ENCODE data around the gene PCBP1.
"Not testable (repeated sequence)": the region's sequence is repeated elsewhere in the genome, so short reads cannot be mapped to it uniquely, and the experiment has no call there.

PCBP1 gene

GRCh38 chr2:70128005-70128404 is 40.7 kb downstream of the PCBP1 start:
- Histone ChIP-seq H3K9me3 (no peaks in the 10 kb centered on the region), H3K4me3 (ENCODE audit: low read depth in 1 of 2, low read length in 1 of 2) (no peak overlapping the region), H3K27me3 (no peaks in the 10 kb centered on the region), H3K4me1 (ENCODE audit: control insufficient read depth in 1 of 2, insufficient read depth in 1 of 2, low read depth in 1 of 2, low read length in 1 of 2) (peaks cover 53 to 59% of the 10 kb centered on the region in 2 experiments), H3K36me3 (no peaks in the 10 kb centered on the region), H3K27ac (peak overlapping the region; percentile 62)
- TF ChIP-seq CTCF (IDR thresholded peaks at IDR 0.05), result no peak

DNA sequence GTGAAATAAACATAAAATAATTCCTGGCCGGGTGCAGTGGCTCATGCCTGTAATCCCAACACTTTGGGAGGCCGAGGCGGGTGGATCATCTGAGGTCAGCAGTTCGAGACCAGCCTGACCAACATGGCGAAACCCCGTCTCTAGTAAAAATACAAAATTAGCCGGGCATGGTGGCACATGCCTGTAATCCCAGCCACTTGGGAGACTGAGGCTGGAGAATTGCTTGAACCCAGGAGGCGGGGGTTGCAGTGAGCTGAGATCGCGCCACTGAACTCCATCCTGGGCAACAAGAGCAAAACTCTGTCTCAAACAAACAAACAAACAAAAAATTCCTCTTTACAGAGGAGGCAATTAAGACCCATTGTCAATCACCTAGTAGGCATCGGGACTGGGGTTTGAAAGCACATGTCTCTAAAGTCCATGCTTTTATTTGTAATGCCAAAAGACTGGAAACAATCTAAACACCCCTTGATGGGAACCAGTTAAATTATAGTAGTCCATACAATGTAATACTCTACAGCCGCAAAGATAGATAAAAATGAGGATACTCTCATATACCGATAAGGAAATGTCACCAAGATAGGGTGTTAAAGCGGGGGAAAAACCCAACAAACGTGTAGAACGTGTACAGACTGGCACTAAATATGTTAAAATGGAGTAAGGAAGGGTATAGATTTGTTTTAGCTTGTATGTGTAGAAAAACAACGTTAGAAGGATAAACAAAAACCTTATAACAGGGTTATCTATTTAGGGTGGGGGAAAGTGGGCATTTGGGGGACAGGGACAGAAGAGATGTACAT is 44.3 kb downstream of the PCBP1 start:
- H3K4me1 ChIP-seq (ENCODE audit: control insufficient read depth in 1 of 2, insufficient read depth in 1 of 2, low read depth in 1 of 2, low read length in 1 of 2), result peaks cover 59 to 62% of the 10 kb centered on the region in 2 experiments
- H3K27me3 ChIP-seq, H3K36me3 ChIP-seq, H3K9me3 ChIP-seq: not testable (repeated sequence)
- H3K27ac ChIP-seq, result peak overlapping the region; percentile 92
- peak overlapping the region in 1 of 2 experiments; percentile 44 for H3K4me3 ChIP-seq (ENCODE audit: low read depth in 1 of 2, low read length in 1 of 2)

GRCh38 chr2:70132244-70133126 is 45.2 kb downstream of the PCBP1 start:
- H3K9me3 ChIP-seq, result no peaks in the 10 kb centered on the region
- no peaks in the 10 kb centered on the region for H3K36me3 ChIP-seq
- no peaks in the 10 kb centered on the region for H3K27me3 ChIP-seq
- H3K27ac ChIP-seq, result peak overlapping the region; percentile 92
- H3K4me1 ChIP-seq (ENCODE audit: control insufficient read depth in 1 of 2, insufficient read depth in 1 of 2, low read depth in 1 of 2, low read length in 1 of 2), result peaks cover 57 to 61% of the 10 kb centered on the region in 2 experiments
- TF ChIP-seq CTCF (IDR thresholded peaks at IDR 0.05), result no peak
- H3K4me3 ChIP-seq (ENCODE audit: low read depth in 1 of 2, low read length in 1 of 2), result peak overlapping the region; percentile 44 to 50

GRCh38 chr2:70133127-70133452 is 45.8 kb downstream of the PCBP1 start:
- TF ChIP-seq CTCF (IDR thresholded peaks at IDR 0.05), result no peak
- H3K4me3 ChIP-seq (ENCODE audit: low read depth in 1 of 2, low read length in 1 of 2), result peak overlapping the region; percentile 44 to 50
- peaks cover 54 to 58% of the 10 kb centered on the region in 2 experiments for H3K4me1 ChIP-seq (ENCODE audit: control insufficient read depth in 1 of 2, insufficient read depth in 1 of 2, low read depth in 1 of 2, low read length in 1 of 2)
- peak overlapping the region; percentile 92 for H3K27ac ChIP-seq
- H3K9me3 ChIP-seq, result no peaks in the 10 kb centered on the region
- H3K36me3 ChIP-seq, result no peaks in the 10 kb centered on the region
- H3K27me3 ChIP-seq, result no peaks in the 10 kb centered on the region

DNA sequence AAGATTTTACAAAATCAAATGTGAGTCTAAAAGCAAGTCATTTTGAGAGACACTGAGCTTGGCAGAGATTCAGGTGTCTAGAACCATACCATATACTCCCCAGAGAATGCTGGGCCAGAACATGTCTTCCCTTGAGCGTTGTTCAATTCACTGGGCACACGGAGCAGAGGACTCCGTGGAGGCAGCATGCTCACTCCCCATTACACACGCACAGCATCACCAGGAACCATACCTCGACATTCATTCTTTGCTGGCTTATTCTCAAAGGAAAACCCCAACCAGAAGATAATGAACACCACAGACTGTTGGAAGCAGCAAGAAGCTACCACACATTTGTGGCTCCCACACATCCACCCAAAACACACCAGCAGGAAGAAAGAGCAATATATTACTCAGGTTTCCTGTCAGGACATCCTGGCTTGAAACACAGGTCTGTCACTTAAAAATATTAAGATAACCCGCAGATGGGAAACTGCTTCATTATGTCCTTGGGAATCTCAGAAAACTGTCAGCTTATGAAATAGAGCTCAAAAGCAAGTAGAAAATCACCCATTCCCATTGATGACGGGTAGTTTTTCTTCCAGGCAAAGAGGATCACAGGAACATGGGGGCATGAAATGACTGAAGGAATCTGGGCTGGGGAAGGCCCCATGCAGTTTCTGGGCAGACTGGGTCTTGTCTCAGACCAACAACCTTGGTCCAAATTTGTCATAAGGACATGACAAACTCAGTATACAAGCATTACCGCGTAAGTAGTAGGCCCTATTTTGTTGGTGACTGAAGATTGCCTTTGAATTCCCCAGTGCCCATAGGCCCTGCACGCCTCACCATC is 46.4 kb downstream of the PCBP1 start:
- no peaks in the 10 kb centered on the region for H3K27me3 ChIP-seq
- peak overlapping the region in 1 of 2 experiments; percentile 50 for H3K4me3 ChIP-seq (ENCODE audit: low read depth in 1 of 2, low read length in 1 of 2)
- no peaks in the 10 kb centered on the region for H3K9me3 ChIP-seq
- peak overlapping the region; percentile 92 for H3K27ac ChIP-seq
- no peaks in the 10 kb centered on the region for H3K36me3 ChIP-seq
- H3K4me1 ChIP-seq (ENCODE audit: control insufficient read depth in 1 of 2, insufficient read depth in 1 of 2, low read depth in 1 of 2, low read length in 1 of 2), result peaks cover 51 to 56% of the 10 kb centered on the region in 2 experiments
- TF ChIP-seq CTCF (IDR thresholded peaks at IDR 0.05), result no peak

DNA sequence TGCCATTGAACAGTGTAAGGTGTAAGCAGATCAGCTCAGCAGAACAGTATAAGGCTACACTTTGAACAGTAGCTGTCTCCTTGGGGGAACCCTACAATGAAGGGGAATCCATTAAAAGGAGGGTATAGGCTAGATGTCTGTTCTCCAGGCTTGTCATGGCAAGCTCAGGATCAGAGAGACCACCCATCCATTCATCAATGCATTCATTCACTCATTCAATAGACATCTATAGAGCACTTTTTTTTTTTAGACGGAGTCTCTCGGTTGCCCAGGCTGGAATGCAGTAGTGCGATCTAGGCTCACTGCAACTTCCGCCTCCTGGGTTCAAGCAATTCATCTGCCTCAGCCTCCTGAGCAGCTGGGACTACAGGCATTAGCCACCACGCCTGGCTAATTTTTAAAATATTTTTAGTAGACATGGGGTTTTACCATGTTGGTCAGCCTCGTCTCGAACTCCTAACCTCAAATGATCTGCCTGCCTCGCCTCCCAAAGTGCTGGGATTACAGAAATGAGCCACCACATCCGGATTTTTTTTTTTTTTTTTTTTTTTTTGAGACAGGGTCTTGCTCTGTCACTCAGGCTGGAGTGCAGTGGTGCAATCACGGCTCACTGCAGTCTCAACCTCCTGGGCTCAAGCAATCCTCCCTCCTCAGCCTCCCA is 47.2 kb downstream of the PCBP1 start:
- Histone ChIP-seq H3K27ac (peak overlapping the region; percentile 92), H3K4me1 (ENCODE audit: control insufficient read depth in 1 of 2, insufficient read depth in 1 of 2, low read depth in 1 of 2, low read length in 1 of 2) (peaks cover 51 to 56% of the 10 kb centered on the region in 2 experiments)
- not testable (repeated sequence) for H3K9me3 ChIP-seq; H3K36me3 ChIP-seq; H3K27me3 ChIP-seq; H3K4me3 ChIP-seq (ENCODE audit: low read depth in 1 of 2, low read length in 1 of 2)

Data from neutrophil (primary cell).